NOMO-1 treated with dmso at 0.1 percent for 144 hours (cell line): Measurements from ENCODE around the gene SLC27A3.
A peak's percentile ranks its signal among the peaks of the same experiment; 100 is the strongest.
"Not testable (repeated sequence)": the region's sequence is repeated elsewhere in the genome, so short reads cannot be mapped to it uniquely, and the experiment has no call there.

Source experiments
- DNase-seq: peaks from one replicate; lab custom pipeline; 2025; ENCODE audit not compliant: unreplicated experiment; lab: John Stamatoyannopoulos, UW

The SLC27A3 gene

GRCh38 chr1:153779781-153780541 is 4.8 kb downstream of the SLC27A3 start:
- no peak for DNase-seq

GRCh38 chr1:153780551-153780950 is 5.3 kb downstream of the SLC27A3 start:
- DNase-seq, result no peak

- DNase-seq, result not testable (repeated sequence)
These were observed 7.4 kb downstream of the SLC27A3 start for GRCh38 chr1:153782648-153783047.

GRCh38 chr1:153783233-153784190 is 8.3 kb downstream of the SLC27A3 start:
- DNase-seq, result peak; percentile 89

GRCh38 chr1:153786038-153786790 is 11.0 kb downstream of the SLC27A3 start:
- DNase-seq, result no peak

- DNase-seq, result no peak
These were observed 14.3 kb downstream of the SLC27A3 start for GRCh38 chr1:153789478-153790034.

- DNase-seq, result peak; percentile 19
These were observed 15.2 kb downstream of the SLC27A3 start for GRCh38 chr1:153790313-153790965.

GRCh38 chr1:153790966-153791647 is 15.9 kb downstream of the SLC27A3 start:
- peak; percentile 97 for DNase-seq

GRCh38 chr1:153791648-153792253 is 16.5 kb downstream of the SLC27A3 start:
- DNase-seq, result peak; percentile 41

GRCh38 chr1:153792631-153793041 is 17.4 kb downstream of the SLC27A3 start:
- DNase-seq, result no peak

GRCh38 chr1:153793261-153793972 is 18.2 kb downstream of the SLC27A3 start:
- DNase-seq, result no peak

GRCh38 chr1:153793973-153794615 is 18.9 kb downstream of the SLC27A3 start:
- no peak for DNase-seq

- DNase-seq, result no peak
These were observed 19.6 kb downstream of the SLC27A3 start for GRCh38 chr1:153794624-153795329.

- no peak for DNase-seq
These were observed 20.2 kb downstream of the SLC27A3 start for GRCh38 chr1:153795330-153795837.

GRCh38 chr1:153795934-153796785 is 21.0 kb downstream of the SLC27A3 start:
- DNase-seq, result no peak
